HG02885 (cell line): Measurements from ENCODE around the gene PPP1R15B.

Source experiments
- ATAC-seq: cut with Tn5 transposase; IDR thresholded peaks from one replicate; pipeline ENCODE4 v1.9.1; 2021; ENCODE audit warnings: mild to moderate bottlenecking; ENCODE audit not compliant: unreplicated experiment, poor library complexity

The PPP1R15B gene

GRCh38 chr1:204404629-204405028 lies 7.0 kb downstream of the PPP1R15B start:
- ATAC-seq = no peak

GRCh38 chr1:204402391-204402790 lies 9.2 kb downstream of the PPP1R15B start:
- no peak for ATAC-seq

GRCh38 chr1:204401730-204402129 lies 9.9 kb downstream of the PPP1R15B start:
- ATAC-seq = no peak

GRCh38 chr1:204400882-204401510 lies 10.6 kb downstream of the PPP1R15B start:
- ATAC-seq = no peak

- peak; percentile 66 for ATAC-seq
Measured at GRCh38 chr1:204398197-204399125, 13.2 kb downstream of the PPP1R15B start.

- ATAC-seq = no peak
Measured at GRCh38 chr1:204396015-204396583, 15.5 kb downstream of the PPP1R15B start.

- no peak for ATAC-seq
Measured at GRCh38 chr1:204391629-204392028, 20.0 kb downstream of the PPP1R15B start.

- ATAC-seq = no peak
Measured at GRCh38 chr1:204390751-204391466, 20.7 kb downstream of the PPP1R15B start.

- no peak for ATAC-seq
Measured at GRCh38 chr1:204385727-204386126, 25.9 kb downstream of the PPP1R15B start.

GRCh38 chr1:204384636-204385352 lies 26.8 kb downstream of the PPP1R15B start:
- ATAC-seq = no peak

GRCh38 chr1:204383163-204383904 lies 28.3 kb downstream of the PPP1R15B start:
- ATAC-seq = no peak

GRCh38 chr1:204382714-204383083 lies 28.9 kb downstream of the PPP1R15B start:
- no peak for ATAC-seq

- no peak for ATAC-seq
Measured at GRCh38 chr1:204380293-204380831, 31.3 kb downstream of the PPP1R15B start.

- ATAC-seq = peak; percentile 52
Measured at GRCh38 chr1:204377800-204378668, 33.6 kb downstream of the PPP1R15B start.

- no peak for ATAC-seq
Measured at GRCh38 chr1:204376919-204377799, 34.5 kb downstream of the PPP1R15B start.

GRCh38 chr1:204376465-204376864 lies 35.2 kb downstream of the PPP1R15B start:
- no peak for ATAC-seq

- no peak for ATAC-seq
Measured at GRCh38 chr1:204373911-204374310, 37.7 kb downstream of the PPP1R15B start.
